IPS-18a (cell line): ENCODE measurements around the gene TGM2.
"Not testable (repeated sequence)": the region's sequence is repeated elsewhere in the genome, so short reads cannot be mapped to it uniquely, and the experiment has no call there.

Experiments
- H3K27ac ChIP-seq: one replicate; pipeline ENCODE4 v1.5.1; 2013; ENCODE audit warnings: low read length
- H3K27me3 ChIP-seq: one replicate; pipeline ENCODE4 v1.6.1; 2013; ENCODE audit warnings: mild to moderate bottlenecking, low read length; ENCODE audit not compliant: control insufficient read depth, insufficient read depth
- H3K36me3 ChIP-seq: one replicate; pipeline ENCODE4 v1.6.1; 2013; ENCODE audit warnings: low read depth, low read length; ENCODE audit not compliant: control insufficient read depth
- H3K4me1 ChIP-seq: one replicate; pipeline ENCODE4 v1.6.1; 2013; ENCODE audit warnings: low read depth, low read length; ENCODE audit not compliant: control insufficient read depth
- H3K4me3 ChIP-seq: one replicate; pipeline ENCODE4 v1.5.1; 2013; ENCODE audit warnings: low read length
- H3K9ac ChIP-seq: one replicate; pipeline ENCODE4 v1.6.1; 2013; ENCODE audit warnings: mild to moderate bottlenecking, low read length, moderate library complexity
- H3K9me3 ChIP-seq: one replicate; pipeline ENCODE4 v1.6.1; 2013; ENCODE audit warnings: low read depth, low read length; ENCODE audit not compliant: control insufficient read depth

TGM2 gene

GRCh38 chr20:38111366-38112232 lies 53.5 kb downstream of the TGM2 start:
- H3K36me3 ChIP-seq: no peaks in the 10 kb centered on the region
- H3K27me3 ChIP-seq: no peaks in the 10 kb centered on the region
- H3K27ac ChIP-seq: no peak overlapping the region
- H3K4me1 ChIP-seq: no peaks in the 10 kb centered on the region
- H3K9ac ChIP-seq: no peak overlapping the region
- no peaks in the 10 kb centered on the region for H3K9me3 ChIP-seq
- no peak overlapping the region for H3K4me3 ChIP-seq

DNA sequence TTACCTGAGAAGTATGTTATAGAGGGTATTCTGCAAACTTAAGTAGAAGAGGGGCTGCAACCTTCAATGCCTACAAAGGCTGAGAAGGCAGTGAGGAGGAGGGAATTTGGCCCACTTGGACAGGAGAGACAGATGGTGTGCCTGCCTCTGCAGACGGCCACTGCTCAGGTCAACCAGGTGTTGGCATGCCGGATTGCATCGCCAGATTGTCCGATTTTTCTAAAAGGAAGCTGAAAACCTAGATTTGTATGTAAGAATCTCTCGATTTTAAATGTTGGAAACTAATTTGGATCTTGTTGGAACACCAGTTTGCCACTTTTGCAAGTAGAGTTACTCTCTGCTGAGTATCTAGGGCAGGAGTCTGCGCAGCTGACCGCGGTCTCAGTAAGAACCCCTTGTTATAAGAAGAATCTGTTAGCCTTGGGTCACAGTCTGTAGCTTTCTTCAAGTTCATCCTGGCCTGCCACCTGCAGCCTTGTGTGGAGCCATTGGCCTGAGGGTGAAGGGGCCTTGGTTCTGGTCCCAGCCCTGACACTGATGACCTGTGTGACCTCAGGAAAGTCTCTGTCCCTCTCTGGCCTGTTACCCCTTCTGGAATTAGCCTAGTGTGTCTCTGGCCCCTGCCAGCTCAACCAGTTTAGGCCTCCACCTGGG lies 54.4 kb downstream of the TGM2 start:
- H3K36me3 ChIP-seq: no peaks in the 10 kb centered on the region
- no peak overlapping the region for H3K4me3 ChIP-seq
- no peak overlapping the region for H3K9ac ChIP-seq
- H3K9me3 ChIP-seq: no peaks in the 10 kb centered on the region
- no peak overlapping the region for H3K27ac ChIP-seq
- H3K27me3 ChIP-seq: no peaks in the 10 kb centered on the region
- H3K4me1 ChIP-seq: no peaks in the 10 kb centered on the region

GRCh38 chr20:38109591-38110524 lies 55.2 kb downstream of the TGM2 start:
- Histone ChIP-seq H3K4me1 (no peaks in the 10 kb centered on the region), H3K9ac (no peak overlapping the region), H3K27me3 (no peaks in the 10 kb centered on the region), H3K27ac (no peak overlapping the region), H3K9me3 (no peaks in the 10 kb centered on the region), H3K4me3 (no peak overlapping the region), H3K36me3 (no peaks in the 10 kb centered on the region)

DNA sequence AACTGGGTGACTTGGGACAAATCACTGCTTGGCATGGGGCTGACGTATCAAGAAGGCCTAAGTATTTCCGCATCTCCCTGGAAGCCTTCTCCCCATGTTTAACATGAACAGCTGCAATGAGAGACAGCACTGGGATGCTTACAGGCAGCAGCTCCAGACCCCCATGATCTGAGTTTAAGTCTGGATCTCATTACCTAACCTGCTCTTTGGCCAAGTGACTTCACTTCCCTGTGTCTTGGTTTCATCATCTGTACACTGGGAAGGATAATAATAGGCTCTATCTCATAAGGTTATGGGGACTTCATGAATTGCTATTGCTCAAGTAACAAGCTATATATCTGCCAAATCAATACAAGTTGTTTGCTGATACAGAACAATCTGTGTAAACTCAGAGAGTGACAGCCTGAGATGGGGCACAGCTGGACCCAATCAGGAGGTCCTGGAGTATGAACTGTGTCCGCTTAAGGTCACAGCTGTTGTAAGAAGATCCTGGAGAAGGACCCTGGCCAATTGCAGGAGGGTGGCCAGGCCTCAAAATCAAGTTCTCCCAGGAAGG lies 56.0 kb downstream of the TGM2 start:
- no peaks in the 10 kb centered on the region for H3K27me3 ChIP-seq
- no peak overlapping the region for H3K27ac ChIP-seq
- H3K9me3 ChIP-seq: no peaks in the 10 kb centered on the region
- H3K4me1 ChIP-seq: no peaks in the 10 kb centered on the region
- no peak overlapping the region for H3K4me3 ChIP-seq
- no peaks in the 10 kb centered on the region for H3K36me3 ChIP-seq
- H3K9ac ChIP-seq: no peak overlapping the region

DNA sequence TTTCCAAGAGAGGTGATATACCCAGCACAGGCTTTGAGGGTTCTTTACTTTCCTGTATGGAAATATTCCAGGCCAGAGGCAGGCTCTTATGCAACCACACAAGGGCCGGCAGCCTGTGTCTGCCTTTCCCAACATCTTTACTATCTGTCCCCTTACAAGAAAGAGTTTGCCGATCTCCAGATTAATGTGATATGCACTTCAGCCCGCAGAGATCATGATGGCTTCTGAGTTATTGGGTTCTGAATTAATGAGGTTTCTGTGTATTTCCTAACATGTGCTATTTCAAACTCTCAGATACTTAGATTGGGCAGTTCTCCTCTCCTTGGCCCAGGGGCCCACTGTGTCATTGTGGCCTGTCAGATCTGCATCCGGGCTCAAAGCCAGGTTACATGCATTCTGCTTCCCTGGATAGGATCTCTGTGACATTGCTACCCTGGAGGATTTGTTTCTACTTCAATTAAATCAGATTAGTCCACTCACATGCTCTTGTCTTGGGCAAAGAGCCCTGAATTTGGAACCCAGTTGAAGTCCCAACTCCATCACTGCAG lies 56.6 kb downstream of the TGM2 start:
- Histone ChIP-seq H3K27me3 (no peaks in the 10 kb centered on the region), H3K4me1 (no peaks in the 10 kb centered on the region), H3K27ac (no peak overlapping the region), H3K9ac (no peak overlapping the region), H3K36me3 (no peaks in the 10 kb centered on the region), H3K9me3 (no peaks in the 10 kb centered on the region), H3K4me3 (no peak overlapping the region)

GRCh38 chr20:38107916-38108315 lies 57.2 kb downstream of the TGM2 start:
- H3K27ac ChIP-seq, H3K27me3 ChIP-seq, H3K4me1 ChIP-seq, H3K9ac ChIP-seq, H3K9me3 ChIP-seq, H3K36me3 ChIP-seq, H3K4me3 ChIP-seq: not testable (repeated sequence)

DNA sequence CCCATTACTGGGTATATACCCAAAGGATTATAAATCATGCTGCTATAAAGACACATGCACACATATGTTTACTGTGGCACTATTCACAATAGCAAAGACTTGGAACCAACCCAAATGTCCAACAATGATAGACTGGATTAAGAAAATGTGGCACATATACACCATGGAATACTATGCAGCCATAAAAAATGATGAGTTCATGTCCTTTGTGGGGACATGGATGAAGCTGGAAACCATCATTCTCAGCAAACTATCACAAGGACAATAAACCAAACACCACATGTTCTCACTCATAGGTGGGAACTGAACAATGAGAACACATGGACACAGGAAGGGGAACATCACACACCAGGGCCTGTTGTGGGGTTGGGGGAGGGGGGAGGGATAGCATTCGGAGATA lies 57.7 kb downstream of the TGM2 start:
- H3K9me3 ChIP-seq, H3K4me1 ChIP-seq, H3K36me3 ChIP-seq, H3K27ac ChIP-seq, H3K9ac ChIP-seq, H3K4me3 ChIP-seq, H3K27me3 ChIP-seq: not testable (repeated sequence)

GRCh38 chr20:38106461-38106860 lies 58.6 kb downstream of the TGM2 start:
- H3K27ac ChIP-seq: no peak overlapping the region
- no peaks in the 10 kb centered on the region for H3K27me3 ChIP-seq

GRCh38 chr20:38104285-38104684 lies 60.8 kb downstream of the TGM2 start:
- no peaks in the 10 kb centered on the region for H3K36me3 ChIP-seq
- no peak overlapping the region for H3K27ac ChIP-seq
- H3K27me3 ChIP-seq: no peaks in the 10 kb centered on the region
- no peak overlapping the region for H3K4me3 ChIP-seq
- no peaks in the 10 kb centered on the region for H3K4me1 ChIP-seq
- H3K9ac ChIP-seq: no peak overlapping the region
- H3K9me3 ChIP-seq: no peaks in the 10 kb centered on the region

More at GRCh38 chr20:38106461-38106860, 58.6 kb downstream of the TGM2 start:
- no peak overlapping the region for H3K9ac ChIP-seq
- H3K9me3 ChIP-seq: no peaks in the 10 kb centered on the region
- no peaks in the 10 kb centered on the region for H3K4me1 ChIP-seq
- H3K4me3 ChIP-seq: no peak overlapping the region
- no peaks in the 10 kb centered on the region for H3K36me3 ChIP-seq

GRCh38 chr20:38102206-38102605 lies 62.9 kb downstream of the TGM2 start:
- H3K4me1 ChIP-seq, H3K36me3 ChIP-seq, H3K9me3 ChIP-seq, H3K4me3 ChIP-seq, H3K9ac ChIP-seq, H3K27ac ChIP-seq, H3K27me3 ChIP-seq: not testable (repeated sequence)

GRCh38 chr20:38098952-38099351 lies 66.1 kb downstream of the TGM2 start:
- no peaks in the 10 kb centered on the region for H3K27me3 ChIP-seq
- no peak overlapping the region for H3K4me3 ChIP-seq
- no peaks in the 10 kb centered on the region for H3K9me3 ChIP-seq
- no peaks in the 10 kb centered on the region for H3K4me1 ChIP-seq
- no peak overlapping the region for H3K27ac ChIP-seq
- H3K9ac ChIP-seq: no peak overlapping the region
- H3K36me3 ChIP-seq: no peaks in the 10 kb centered on the region
